GM23338 (cell line): ENCODE measurements around the gene WNT7A. TPM values are rescaled to one million over a fixed set of nuclear protein-coding genes. Genes with fewer than 3 reads are reported as not detected.

Experiments
- ATAC-seq: fragments of 200-7000 bp; cut with Tn5 transposase; 3 replicates; pipeline ENCODE4 v1.9.1; 2020
- DNase-seq: peaks from one replicate; pipeline ENCODE4 v3.0.0-alpha.2; 2015; ENCODE audit warnings: low spot score
- H2AFZ ChIP-seq: fragments of 200-600 bp; sonication (generic); 2 replicates; pipeline ENCODE4 v1.8.0; 2016; ENCODE audit warnings: antibody characterized with exemption, mild to moderate bottlenecking, moderate library complexity
- H3F3A ChIP-seq: fragments of 200-600 bp; sonication (generic); replicated peaks from 2 replicates; pipeline ENCODE4 v1.8.0; 2017; ENCODE audit warnings: antibody characterized with exemption, mixed run types, low read depth
- H3K27ac ChIP-seq: fragments of 200-600 bp; sonication (generic); 2 replicates; pipeline ENCODE4 v1.6.1; 2016; ENCODE audit warnings: low read depth
- H3K27me3 ChIP-seq: fragments of 200-600 bp; sonication (generic); 2 replicates; pipeline ENCODE4 v1.8.0; 2016; ENCODE audit warnings: mild to moderate bottlenecking, mixed run types, moderate library complexity; ENCODE audit not compliant: insufficient read depth
- H3K36me3 ChIP-seq: fragments of 200-600 bp; sonication (generic); 2 replicates; pipeline ENCODE4 v1.8.0; 2016; ENCODE audit warnings: mild to moderate bottlenecking; ENCODE audit not compliant: insufficient read depth
- H3K4me1 ChIP-seq: fragments of 200-600 bp; sonication (generic); 2 replicates; pipeline ENCODE4 v1.8.0; 2016; ENCODE audit warnings: mild to moderate bottlenecking, moderate library complexity; ENCODE audit not compliant: insufficient read depth
- H3K4me2 ChIP-seq: fragments of 200-600 bp; sonication (generic); 2 replicates; pipeline ENCODE4 v1.7.1; 2017; ENCODE audit warnings: mixed run types
- H3K4me3 ChIP-seq: fragments of 200-600 bp; sonication (generic); 2 replicates; pipeline ENCODE4 v1.6.1; 2016; ENCODE audit warnings: mixed run types
- H3K79me2 ChIP-seq: fragments of 200-600 bp; sonication (generic); replicated peaks from 2 replicates; pipeline ENCODE4 v1.8.0; 2017; ENCODE audit warnings: mild to moderate bottlenecking; ENCODE audit not compliant: insufficient read depth
- H3K9me2 ChIP-seq: fragments of 200-600 bp; sonication (generic); 2 replicates; pipeline ENCODE4 v1.8.0; 2017; ENCODE audit not compliant: insufficient read depth
- H4K20me1 ChIP-seq: fragments of 200-600 bp; sonication (generic); replicated peaks from 2 replicates; pipeline ENCODE4 v1.8.0; 2017; ENCODE audit warnings: mild to moderate bottlenecking; ENCODE audit not compliant: insufficient read depth
- H3K27ac Mint-ChIP-seq: 2 replicates; pipeline ENCODE4 v1.8.0; 2020; ENCODE audit warnings: inconsistent platforms, mild to moderate bottlenecking, moderate library complexity, mixed read lengths
- H3K27me3 Mint-ChIP-seq: 3 replicates; pipeline ENCODE4 v1.8.0; 2022; ENCODE audit warnings: low read depth, mild to moderate bottlenecking, moderate library complexity, mixed read lengths, inconsistent platforms; ENCODE audit not compliant: insufficient read depth, poor library complexity
- H3K36me3 Mint-ChIP-seq: 3 replicates; pipeline ENCODE4 v1.8.0; 2021; ENCODE audit warnings: low read depth, mild to moderate bottlenecking, inconsistent platforms, moderate library complexity, mixed read lengths
- H3K4me1 Mint-ChIP-seq: 3 replicates; pipeline ENCODE4 v1.8.0; 2020; ENCODE audit warnings: mild to moderate bottlenecking, inconsistent platforms, mixed read lengths
- H3K4me3 Mint-ChIP-seq: 3 replicates; pipeline ENCODE4 v1.8.0; 2021; ENCODE audit warnings: moderate library complexity, mild to moderate bottlenecking, inconsistent platforms, mixed read lengths
- H3K9me3 Mint-ChIP-seq: 3 replicates; pipeline ENCODE4 v1.8.0; 2020; ENCODE audit warnings: moderate library complexity, mild to moderate bottlenecking, inconsistent platforms, mixed read lengths
- CREB1 ChIP-seq: fragments of 250-450 bp; sonication (Bioruptor Pico); IDR thresholded peaks from 2 replicates; pipeline ENCODE4 v1.5.0; 2020; ENCODE audit warnings: low read depth, mild to moderate bottlenecking, moderate library complexity
- EZH2 ChIP-seq: fragments of 200-600 bp; sonication (generic); IDR thresholded peaks from one replicate; pipeline ENCODE4 v1.8.0; 2017; ENCODE audit warnings: antibody characterized with exemption, mild to moderate bottlenecking, low read depth; ENCODE audit not compliant: unreplicated experiment
- EZH2phosphoT487 ChIP-seq: fragments of 200-600 bp; sonication (generic); IDR thresholded peaks from one replicate; pipeline ENCODE4 v1.8.1; 2018; ENCODE audit warnings: antibody characterized with exemption; ENCODE audit not compliant: unreplicated experiment
- NANOG ChIP-seq: IDR thresholded peaks from 2 replicates; pipeline ENCODE4 v1.6.1; 2016; ENCODE audit warnings: antibody characterized with exemption, borderline replicate concordance
- REST ChIP-seq: IDR thresholded peaks from one replicate; pipeline ENCODE4 v1.6.1; 2018; ENCODE audit warnings: antibody characterized with exemption; ENCODE audit not compliant: unreplicated experiment
- STAT1 ChIP-seq: IDR thresholded peaks from one replicate; pipeline ENCODE4 v1.6.1; 2016; ENCODE audit warnings: antibody characterized with exemption; ENCODE audit not compliant: unreplicated experiment
- ZNF114 ChIP-seq: fragments of 250-450 bp; sonication (Bioruptor Pico); IDR thresholded peaks from 2 replicates; pipeline ENCODE4 v1.5.0; 2020; ENCODE audit warnings: mild to moderate bottlenecking, moderate library complexity
- ZNF331 ChIP-seq: fragments of 250-450 bp; sonication (Bioruptor Pico); IDR thresholded peaks from 2 replicates; pipeline ENCODE4 v1.5.0; 2020; ENCODE audit warnings: low read depth, mild to moderate bottlenecking, moderate library complexity
- polyA plus RNA-seq: library from polyadenylated mRNA; unstranded; fragments of >200 nt; fragmentation: Nextera tagmentation; extraction: Ambion mirVana; gene quantifications from 2 replicates; pipeline ENCODE4 v1.2.1, GENCODE V29; 2016
- total RNA-seq: library from RNA; depleted of rRNA; stranded (reverse); fragments of >200 nt; shearing (Covaris generic); gene quantifications from 2 replicates; pipeline ENCODE4 v1.2.3, GENCODE V29; 2014
- TF ChIP-seq, protein P1 (sequence below): fragments of 250-450 bp; sonication (Bioruptor Pico); IDR thresholded peaks from 2 replicates; pipeline ENCODE4 v1.5.0; 2020; ENCODE audit warnings: mild to moderate bottlenecking, moderate library complexity
- TF ChIP-seq, protein P2 (sequence below): IDR thresholded peaks from 2 replicates; pipeline ENCODE4 v1.6.1; 2016; ENCODE audit warnings: antibody characterized with exemption
- TF ChIP-seq, protein P3 (sequence below), 2 experiments: fragments of 200-600 bp in 1 of 2; sonication (generic) in 1 of 2; conservative IDR thresholded peaks; 2 replicates each; pipeline versions ENCODE4 v1.5.1 to v1.6.1; 2016 to 2017; ENCODE audit warnings: antibody characterized with exemption in 2 of 2, low read depth in 2 of 2, mild to moderate bottlenecking in 2 of 2, moderate library complexity in 1 of 2

WNT7A gene
- total and polyA plus RNA-seq, 2 experiments from 2014 or later = not detected

- TF ChIP-seq, protein P1, sequence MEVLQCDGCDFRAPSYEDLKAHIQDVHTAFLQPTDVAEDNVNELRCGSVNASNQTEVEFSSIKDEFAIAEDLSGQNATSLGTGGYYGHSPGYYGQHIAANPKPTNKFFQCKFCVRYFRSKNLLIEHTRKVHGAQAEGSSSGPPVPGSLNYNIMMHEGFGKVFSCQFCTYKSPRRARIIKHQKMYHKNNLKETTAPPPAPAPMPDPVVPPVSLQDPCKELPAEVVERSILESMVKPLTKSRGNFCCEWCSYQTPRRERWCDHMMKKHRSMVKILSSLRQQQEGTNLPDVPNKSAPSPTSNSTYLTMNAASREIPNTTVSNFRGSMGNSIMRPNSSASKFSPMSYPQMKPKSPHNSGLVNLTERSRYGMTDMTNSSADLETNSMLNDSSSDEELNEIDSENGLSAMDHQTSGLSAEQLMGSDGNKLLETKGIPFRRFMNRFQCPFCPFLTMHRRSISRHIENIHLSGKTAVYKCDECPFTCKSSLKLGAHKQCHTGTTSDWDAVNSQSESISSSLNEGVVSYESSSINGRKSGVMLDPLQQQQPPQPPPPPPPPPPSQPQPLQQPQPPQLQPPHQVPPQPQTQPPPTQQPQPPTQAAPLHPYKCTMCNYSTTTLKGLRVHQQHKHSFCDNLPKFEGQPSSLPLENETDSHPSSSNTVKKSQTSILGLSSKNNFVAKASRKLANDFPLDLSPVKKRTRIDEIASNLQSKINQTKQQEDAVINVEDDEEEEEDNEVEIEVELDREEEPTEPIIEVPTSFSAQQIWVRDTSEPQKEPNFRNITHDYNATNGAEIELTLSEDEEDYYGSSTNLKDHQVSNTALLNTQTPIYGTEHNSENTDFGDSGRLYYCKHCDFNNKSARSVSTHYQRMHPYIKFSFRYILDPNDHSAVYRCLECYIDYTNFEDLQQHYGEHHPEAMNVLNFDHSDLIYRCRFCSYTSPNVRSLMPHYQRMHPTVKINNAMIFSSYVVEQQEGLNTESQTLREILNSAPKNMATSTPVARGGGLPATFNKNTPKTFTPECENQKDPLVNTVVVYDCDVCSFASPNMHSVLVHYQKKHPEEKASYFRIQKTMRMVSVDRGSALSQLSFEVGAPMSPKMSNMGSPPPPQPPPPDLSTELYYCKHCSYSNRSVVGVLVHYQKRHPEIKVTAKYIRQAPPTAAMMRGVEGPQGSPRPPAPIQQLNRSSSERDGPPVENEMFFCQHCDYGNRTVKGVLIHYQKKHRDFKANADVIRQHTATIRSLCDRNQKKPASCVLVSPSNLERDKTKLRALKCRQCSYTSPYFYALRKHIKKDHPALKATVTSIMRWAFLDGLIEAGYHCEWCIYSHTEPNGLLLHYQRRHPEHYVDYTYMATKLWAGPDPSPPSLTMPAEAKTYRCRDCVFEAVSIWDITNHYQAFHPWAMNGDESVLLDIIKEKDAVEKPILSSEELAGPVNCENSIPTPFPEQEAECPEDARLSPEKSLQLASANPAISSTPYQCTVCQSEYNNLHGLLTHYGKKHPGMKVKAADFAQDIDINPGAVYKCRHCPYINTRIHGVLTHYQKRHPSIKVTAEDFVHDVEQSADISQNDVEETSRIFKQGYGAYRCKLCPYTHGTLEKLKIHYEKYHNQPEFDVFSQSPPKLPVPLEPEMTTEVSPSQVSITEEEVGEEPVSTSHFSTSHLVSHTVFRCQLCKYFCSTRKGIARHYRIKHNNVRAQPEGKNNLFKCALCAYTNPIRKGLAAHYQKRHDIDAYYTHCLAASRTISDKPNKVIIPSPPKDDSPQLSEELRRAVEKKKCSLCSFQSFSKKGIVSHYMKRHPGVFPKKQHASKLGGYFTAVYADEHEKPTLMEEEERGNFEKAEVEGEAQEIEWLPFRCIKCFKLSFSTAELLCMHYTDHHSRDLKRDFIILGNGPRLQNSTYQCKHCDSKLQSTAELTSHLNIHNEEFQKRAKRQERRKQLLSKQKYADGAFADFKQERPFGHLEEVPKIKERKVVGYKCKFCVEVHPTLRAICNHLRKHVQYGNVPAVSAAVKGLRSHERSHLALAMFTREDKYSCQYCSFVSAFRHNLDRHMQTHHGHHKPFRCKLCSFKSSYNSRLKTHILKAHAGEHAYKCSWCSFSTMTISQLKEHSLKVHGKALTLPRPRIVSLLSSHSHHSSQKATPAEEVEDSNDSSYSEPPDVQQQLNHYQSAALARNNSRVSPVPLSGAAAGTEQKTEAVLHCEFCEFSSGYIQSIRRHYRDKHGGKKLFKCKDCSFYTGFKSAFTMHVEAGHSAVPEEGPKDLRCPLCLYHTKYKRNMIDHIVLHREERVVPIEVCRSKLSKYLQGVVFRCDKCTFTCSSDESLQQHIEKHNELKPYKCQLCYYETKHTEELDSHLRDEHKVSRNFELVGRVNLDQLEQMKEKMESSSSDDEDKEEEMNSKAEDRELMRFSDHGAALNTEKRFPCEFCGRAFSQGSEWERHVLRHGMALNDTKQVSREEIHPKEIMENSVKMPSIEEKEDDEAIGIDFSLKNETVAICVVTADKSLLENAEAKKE (CRISPR knock-in tag) = no peak
- TF ChIP-seq, protein P2, sequence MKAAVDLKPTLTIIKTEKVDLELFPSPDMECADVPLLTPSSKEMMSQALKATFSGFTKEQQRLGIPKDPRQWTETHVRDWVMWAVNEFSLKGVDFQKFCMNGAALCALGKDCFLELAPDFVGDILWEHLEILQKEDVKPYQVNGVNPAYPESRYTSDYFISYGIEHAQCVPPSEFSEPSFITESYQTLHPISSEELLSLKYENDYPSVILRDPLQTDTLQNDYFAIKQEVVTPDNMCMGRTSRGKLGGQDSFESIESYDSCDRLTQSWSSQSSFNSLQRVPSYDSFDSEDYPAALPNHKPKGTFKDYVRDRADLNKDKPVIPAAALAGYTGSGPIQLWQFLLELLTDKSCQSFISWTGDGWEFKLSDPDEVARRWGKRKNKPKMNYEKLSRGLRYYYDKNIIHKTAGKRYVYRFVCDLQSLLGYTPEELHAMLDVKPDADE = no peak
- TF ChIP-seq ZNF114 (CRISPR knock-in tag) = no peak
- TF ChIP-seq, protein P3, sequence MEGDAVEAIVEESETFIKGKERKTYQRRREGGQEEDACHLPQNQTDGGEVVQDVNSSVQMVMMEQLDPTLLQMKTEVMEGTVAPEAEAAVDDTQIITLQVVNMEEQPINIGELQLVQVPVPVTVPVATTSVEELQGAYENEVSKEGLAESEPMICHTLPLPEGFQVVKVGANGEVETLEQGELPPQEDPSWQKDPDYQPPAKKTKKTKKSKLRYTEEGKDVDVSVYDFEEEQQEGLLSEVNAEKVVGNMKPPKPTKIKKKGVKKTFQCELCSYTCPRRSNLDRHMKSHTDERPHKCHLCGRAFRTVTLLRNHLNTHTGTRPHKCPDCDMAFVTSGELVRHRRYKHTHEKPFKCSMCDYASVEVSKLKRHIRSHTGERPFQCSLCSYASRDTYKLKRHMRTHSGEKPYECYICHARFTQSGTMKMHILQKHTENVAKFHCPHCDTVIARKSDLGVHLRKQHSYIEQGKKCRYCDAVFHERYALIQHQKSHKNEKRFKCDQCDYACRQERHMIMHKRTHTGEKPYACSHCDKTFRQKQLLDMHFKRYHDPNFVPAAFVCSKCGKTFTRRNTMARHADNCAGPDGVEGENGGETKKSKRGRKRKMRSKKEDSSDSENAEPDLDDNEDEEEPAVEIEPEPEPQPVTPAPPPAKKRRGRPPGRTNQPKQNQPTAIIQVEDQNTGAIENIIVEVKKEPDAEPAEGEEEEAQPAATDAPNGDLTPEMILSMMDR (conservative IDR thresholded peaks at IDR 0.05; ENCODE audit: low read depth in 2 of 2) = no peak
Observed at GRCh38 chr3:13825821-13826220, 54.0 kb downstream of the WNT7A start (continued).

DNA sequence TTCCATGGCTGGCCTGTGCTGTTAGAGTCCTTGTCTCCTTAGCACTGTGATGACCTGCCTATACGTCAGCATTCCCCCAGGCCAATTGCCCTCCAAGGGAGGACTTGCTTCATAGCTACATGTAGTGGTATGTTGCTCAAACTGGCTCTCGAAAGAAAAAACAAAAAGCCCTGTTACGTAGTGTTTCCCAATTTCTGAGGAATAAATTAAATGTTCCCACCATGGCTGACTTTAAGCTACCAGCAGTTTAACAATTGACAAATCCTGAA lies 54.6 kb downstream of the WNT7A start:
- Histone ChIP-seq H3F3A (no peaks in the 10 kb centered on the region), H3K27me3 (no peaks in the 10 kb centered on the region), H4K20me1 (no peaks in the 10 kb centered on the region), H3K36me3 (no peaks in the 10 kb centered on the region), H2AFZ (no peak overlapping the region), H3K4me1 (no peaks in the 10 kb centered on the region), H3K4me3 (no peak overlapping the region), H3K4me2 (no peak overlapping the region), H3K9me2 (no peaks in the 10 kb centered on the region), H3K79me2 (no peaks in the 10 kb centered on the region), H3K27ac (no peak overlapping the region)
- Mint-ChIP-seq H3K27ac (no peak overlapping the region), H3K9me3 (no peaks in the 10 kb centered on the region), H3K27me3 (peaks cover 6% of the 10 kb centered on the region), H3K4me3 (no peak overlapping the region), H3K4me1 (peaks cover 6% of the 10 kb centered on the region; the same call in 2 of the 3 replicates), H3K36me3 (no peaks in the 10 kb centered on the region)
- ATAC-seq (no peak), DNase-seq (no peak)
- TF ChIP-seq NANOG (no peak), STAT1 (no peak), REST (no peak), EZH2 (no peak), EZH2phosphoT487 (no peak), ZNF114 (CRISPR knock-in tag) (no peak), ZNF331 (no peak), CREB1 (CRISPR knock-in tag) (no peak)
- TF ChIP-seq, protein P2 = no peak
